Stimulated activated memory B cell treated with anti-CD40 and anti-IgM and Interleukin-4, amounts not matched to agents 10 μg/mL and 1 μg/mL and 100 μg/mL, for 72 hours (primary cell): Measurements from ENCODE around the gene COX5B.
"Not testable (repeated sequence)": the region's sequence is repeated elsewhere in the genome, so short reads cannot be mapped to it uniquely, and the experiment has no call there.

Source experiments
- ATAC-seq: fragments of 150-1000 bp; cut with Tn5 transposase; 2 replicates; pipeline ENCODE4 v1.10.0; 2021
- H3K27ac Mint-ChIP-seq: one replicate; pipeline ENCODE4 v1.8.0; 2022; ENCODE audit warnings: mild to moderate bottlenecking, mixed read lengths
- H3K27me3 Mint-ChIP-seq: one replicate; pipeline ENCODE4 v1.8.0; 2022; ENCODE audit warnings: mixed read lengths
- H3K36me3 Mint-ChIP-seq: one replicate; pipeline ENCODE4 v1.8.0; 2022; ENCODE audit warnings: mixed read lengths
- H3K4me1 Mint-ChIP-seq: one replicate; pipeline ENCODE4 v1.8.0; 2022; ENCODE audit warnings: mixed read lengths
- H3K4me3 Mint-ChIP-seq: one replicate; pipeline ENCODE4 v1.8.0; 2022; ENCODE audit warnings: mild to moderate bottlenecking, moderate library complexity, mixed read lengths
- H3K9me3 Mint-ChIP-seq: one replicate; pipeline ENCODE4 v1.8.0; 2022; ENCODE audit warnings: mixed read lengths

The COX5B gene

GRCh38 chr2:97660775-97661389 lies 15.0 kb downstream of the COX5B start:
- ATAC-seq, result no peak
- Mint-ChIP-seq H3K4me3 (no peak overlapping the region), H3K9me3 (no peaks in the 10 kb centered on the region)

DNA sequence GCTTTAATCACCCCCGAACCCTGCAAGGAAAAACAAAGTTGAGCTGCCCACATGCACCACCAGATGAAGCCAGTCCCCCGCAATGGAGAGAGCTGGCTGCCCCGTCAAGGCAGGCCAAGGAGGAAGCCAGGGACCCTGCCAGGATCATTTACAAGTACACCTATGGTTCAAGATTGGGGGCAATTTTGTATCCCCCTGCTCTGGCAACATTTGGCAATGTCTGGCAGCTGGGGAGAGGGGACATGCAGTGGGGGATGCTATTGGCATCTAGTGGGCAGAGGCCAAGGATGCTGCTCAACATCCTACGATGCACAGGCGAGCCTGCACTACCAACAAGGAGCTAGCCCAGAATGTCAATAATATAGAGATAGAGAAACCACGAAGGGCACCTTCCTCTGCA lies 16.1 kb downstream of the COX5B start:
- no peaks in the 10 kb centered on the region for H3K9me3 Mint-ChIP-seq
- H3K4me1 Mint-ChIP-seq, result peaks cover 30% of the 10 kb centered on the region
- ATAC-seq, result no peak
- peak overlapping the region; percentile 93 for H3K4me3 Mint-ChIP-seq
- H3K36me3 Mint-ChIP-seq, result peaks cover 26% of the 10 kb centered on the region
- no peaks in the 10 kb centered on the region for H3K27me3 Mint-ChIP-seq
- H3K27ac Mint-ChIP-seq, result peak overlapping the region; percentile 93

More at GRCh38 chr2:97660775-97661389, 15.0 kb downstream of the COX5B start:
- H3K27ac Mint-ChIP-seq, result peak overlapping the region; percentile 19
- no peaks in the 10 kb centered on the region for H3K27me3 Mint-ChIP-seq
- H3K36me3 Mint-ChIP-seq, result peaks cover 33% of the 10 kb centered on the region
- peaks cover 30% of the 10 kb centered on the region for H3K4me1 Mint-ChIP-seq

DNA sequence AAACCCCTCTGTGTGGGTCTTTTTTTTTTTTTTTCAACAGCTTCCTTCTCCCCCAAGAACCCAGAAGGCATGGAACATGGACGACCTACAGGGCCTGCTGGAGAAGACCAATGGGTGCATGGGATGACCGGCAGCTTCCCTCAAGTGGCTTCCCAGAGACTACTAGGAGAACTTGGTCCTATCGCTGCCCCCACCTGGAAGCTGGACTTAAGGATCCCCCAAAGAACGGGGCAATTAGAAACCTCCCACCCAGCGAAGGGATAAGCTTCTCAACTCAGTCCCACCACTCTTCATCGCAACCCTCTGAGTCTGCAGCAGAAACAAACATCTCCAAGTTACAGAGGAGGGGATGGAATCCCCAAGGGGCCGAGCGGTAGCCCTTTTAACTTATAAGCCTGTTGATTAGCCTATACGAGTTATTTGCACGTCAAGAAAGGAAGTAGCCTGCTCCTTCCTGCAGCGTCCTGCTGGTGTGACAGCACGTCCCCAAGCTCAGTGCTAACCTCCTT lies 16.6 kb downstream of the COX5B start:
- peak overlapping the region; percentile 93 for H3K4me3 Mint-ChIP-seq
- H3K4me1 Mint-ChIP-seq, result peaks cover 30% of the 10 kb centered on the region
- no peak for ATAC-seq
- no peaks in the 10 kb centered on the region for H3K27me3 Mint-ChIP-seq
- H3K27ac Mint-ChIP-seq, result peak overlapping the region; percentile 93
- H3K9me3 Mint-ChIP-seq, result no peaks in the 10 kb centered on the region
- peaks cover 21% of the 10 kb centered on the region for H3K36me3 Mint-ChIP-seq

DNA sequence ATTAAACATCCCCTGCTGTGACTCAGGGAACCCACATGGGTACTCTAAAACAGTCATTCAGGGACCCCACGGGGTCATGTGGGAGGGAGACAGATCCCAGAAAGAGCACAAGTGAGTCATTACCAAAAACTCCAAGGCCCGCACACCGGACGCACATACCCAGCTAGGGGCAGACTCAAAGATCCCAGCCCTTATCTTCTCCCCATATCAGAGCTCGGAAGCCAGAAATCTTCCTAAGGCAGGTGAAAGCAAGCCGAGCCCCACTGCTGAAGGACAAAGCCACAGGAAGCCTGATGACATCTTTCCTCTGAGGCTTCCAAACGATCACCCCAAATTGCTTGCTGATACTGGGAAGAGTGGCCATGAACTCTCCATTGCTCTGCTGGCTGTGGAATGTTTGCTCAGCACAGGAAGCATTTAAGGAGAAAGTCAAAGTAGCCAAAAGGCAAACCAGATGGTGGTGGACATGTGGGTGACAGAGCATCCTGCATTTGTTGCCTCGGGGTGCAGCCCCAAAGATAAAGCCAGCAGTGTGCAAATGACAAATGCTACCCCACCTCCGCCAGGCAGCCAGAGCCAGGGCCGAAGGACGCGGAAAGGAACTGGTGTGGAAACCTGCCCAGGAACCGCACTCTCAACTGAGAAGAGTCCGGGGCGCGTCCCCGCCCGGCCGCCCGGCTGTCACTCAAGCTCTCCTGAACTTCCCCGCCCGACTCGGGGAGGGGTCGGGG lies 17.2 kb downstream of the COX5B start:
- peaks cover 15% of the 10 kb centered on the region for H3K36me3 Mint-ChIP-seq
- peak overlapping the region; percentile 93 for H3K4me3 Mint-ChIP-seq
- H3K4me1 Mint-ChIP-seq, result peaks cover 30% of the 10 kb centered on the region
- H3K9me3 Mint-ChIP-seq, result no peaks in the 10 kb centered on the region
- H3K27ac Mint-ChIP-seq, result peak overlapping the region; percentile 93
- peak; percentile 62 for ATAC-seq
- no peaks in the 10 kb centered on the region for H3K27me3 Mint-ChIP-seq

- ATAC-seq, result no peak
- no peaks in the 10 kb centered on the region for H3K9me3 Mint-ChIP-seq
- peak overlapping the region; percentile 93 for H3K4me3 Mint-ChIP-seq
- H3K36me3 Mint-ChIP-seq, result peaks cover 9% of the 10 kb centered on the region
- peak overlapping the region; percentile 93 for H3K27ac Mint-ChIP-seq
- H3K27me3 Mint-ChIP-seq, result no peaks in the 10 kb centered on the region
- peaks cover 30% of the 10 kb centered on the region for H3K4me1 Mint-ChIP-seq
Observed at GRCh38 chr2:97663626-97663961, 17.7 kb downstream of the COX5B start.

DNA sequence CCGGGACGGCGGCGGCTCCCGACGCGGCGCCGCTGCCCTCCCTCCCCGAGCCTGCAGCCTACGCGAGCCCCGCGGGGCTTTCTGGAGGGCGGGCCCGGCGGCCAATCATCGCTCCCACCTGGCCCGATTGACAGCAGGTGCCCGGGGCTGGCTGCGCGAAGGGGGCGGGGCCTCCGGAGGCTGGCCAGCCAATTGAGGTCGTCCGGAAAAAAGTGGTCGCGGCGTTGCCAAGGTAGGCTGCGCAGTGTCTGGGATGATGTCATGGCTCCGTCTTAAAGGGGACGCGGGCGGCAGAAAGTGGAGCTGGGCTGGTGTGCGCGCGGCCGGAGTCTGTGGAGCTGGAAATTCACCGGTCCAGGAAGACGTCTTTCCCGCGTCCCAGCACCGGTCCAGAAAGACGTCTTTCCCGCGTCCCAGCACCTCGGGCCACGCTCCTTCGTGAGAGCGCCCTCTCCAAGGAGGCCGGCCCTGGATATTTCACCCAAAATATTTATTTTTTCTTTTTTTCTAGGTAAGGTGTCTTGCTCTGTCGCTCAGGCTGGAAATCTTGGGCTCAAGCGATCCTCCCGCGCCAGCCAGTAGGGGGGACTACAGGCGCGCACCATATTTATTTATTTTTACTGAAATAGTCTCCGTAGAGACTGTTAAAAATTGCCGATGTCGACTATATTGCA lies 18.2 kb downstream of the COX5B start, which contains the start of gene ACTR1B:
TSS of gene ACTR1B (minus strand) at position 83 of the 674 bp plus-strand sequence. CDS start 154 bp downstream, outside the sequence.
- Mint-ChIP-seq H3K9me3 (no peaks in the 10 kb centered on the region), H3K36me3 (peaks cover 8% of the 10 kb centered on the region), H3K4me3 (peak within 1 kb of the TSS; percentile 93), H3K27me3 (no peaks in the 10 kb centered on the region), H3K4me1 (peaks cover 30% of the 10 kb centered on the region), H3K27ac (peak within 1 kb of the TSS; percentile 93)
- ATAC-seq, result peak; percentile 94

- H3K4me1 Mint-ChIP-seq, result peaks cover 34% of the 10 kb centered on the region
- H3K27me3 Mint-ChIP-seq, result no peaks in the 10 kb centered on the region
- no peak for ATAC-seq
- peak overlapping the region; percentile 93 for H3K27ac Mint-ChIP-seq
- peaks cover 7% of the 10 kb centered on the region for H3K36me3 Mint-ChIP-seq
- H3K9me3 Mint-ChIP-seq, result no peaks in the 10 kb centered on the region
- H3K4me3 Mint-ChIP-seq, result peak overlapping the region; percentile 81
Observed at GRCh38 chr2:97664636-97664970, 18.7 kb downstream of the COX5B start.

- ATAC-seq, result peak; percentile 76
- Mint-ChIP-seq H3K9me3 (no peaks in the 10 kb centered on the region), H3K4me1 (peaks cover 19% of the 10 kb centered on the region), H3K27me3 (peaks cover 6% of the 10 kb centered on the region), H3K4me3 (peak within 1 kb of the TSS; percentile 46), H3K27ac (peak within 1 kb of the TSS; percentile 70), H3K36me3 (no peaks in the 10 kb centered on the region)
Observed at GRCh38 chr2:97669448-97669847, 23.6 kb downstream of the COX5B start, which contains the start of gene C2orf92. Gene C2orf92 (plus strand): TSS chr2:97669713. CDS start chr2:97669789, 76 bp downstream.

- Mint-ChIP-seq H3K4me1 (peaks cover 26% of the 10 kb centered on the region), H3K9me3 (no peaks in the 10 kb centered on the region), H3K36me3 (no peaks in the 10 kb centered on the region), H3K27me3 (peaks cover 6% of the 10 kb centered on the region), H3K27ac (no peak overlapping the region), H3K4me3 (no peak overlapping the region)
- no peak for ATAC-seq
Observed at GRCh38 chr2:97670471-97670870, 24.6 kb downstream of the COX5B start.

- Mint-ChIP-seq H3K4me1 (peaks cover 26% of the 10 kb centered on the region), H3K27me3 (peaks cover 6% of the 10 kb centered on the region), H3K9me3 (no peaks in the 10 kb centered on the region), H3K4me3 (no peak overlapping the region), H3K36me3 (no peaks in the 10 kb centered on the region), H3K27ac (no peak overlapping the region)
- ATAC-seq, result no peak
Observed at GRCh38 chr2:97671526-97671925, 25.7 kb downstream of the COX5B start.

DNA sequence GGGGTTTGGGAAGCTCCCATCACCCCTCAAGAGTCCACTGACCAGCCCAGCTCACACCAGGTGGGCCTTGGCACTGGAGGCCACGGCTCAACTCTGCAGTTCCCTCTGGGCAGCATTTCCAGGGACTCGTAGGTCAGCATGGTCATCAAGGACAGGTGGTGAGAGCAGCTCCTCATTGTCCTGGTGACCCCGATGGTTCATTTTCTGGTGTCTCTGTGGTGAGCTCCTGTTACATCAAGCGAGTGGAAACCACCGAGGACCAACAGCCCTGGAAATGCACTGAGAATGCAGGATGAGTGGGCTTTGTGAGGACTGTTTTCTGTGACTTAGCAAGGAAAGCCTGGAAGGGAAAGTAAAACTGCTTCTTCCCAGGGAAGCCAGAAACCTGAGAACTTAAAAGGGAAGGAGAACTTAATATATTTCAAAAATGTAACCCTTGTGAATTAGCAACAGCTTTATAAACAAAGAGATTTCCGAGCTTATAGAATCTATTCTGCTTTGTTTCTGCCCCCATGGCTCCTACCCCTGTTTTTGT lies 26.8 kb downstream of the COX5B start:
- not testable (repeated sequence) for H3K36me3 Mint-ChIP-seq, H3K27me3 Mint-ChIP-seq, H3K27ac Mint-ChIP-seq, H3K4me3 Mint-ChIP-seq, H3K9me3 Mint-ChIP-seq, ATAC-seq
- H3K4me1 Mint-ChIP-seq, result peaks cover 26% of the 10 kb centered on the region

GRCh38 chr2:97673182-97673914 lies 27.5 kb downstream of the COX5B start:
- Mint-ChIP-seq H3K4me1 (peaks cover 26% of the 10 kb centered on the region), H3K27me3 (peaks cover 6% of the 10 kb centered on the region), H3K27ac (no peak overlapping the region), H3K4me3 (no peak overlapping the region), H3K36me3 (no peaks in the 10 kb centered on the region), H3K9me3 (no peaks in the 10 kb centered on the region)
- ATAC-seq, result peak; percentile 37

DNA sequence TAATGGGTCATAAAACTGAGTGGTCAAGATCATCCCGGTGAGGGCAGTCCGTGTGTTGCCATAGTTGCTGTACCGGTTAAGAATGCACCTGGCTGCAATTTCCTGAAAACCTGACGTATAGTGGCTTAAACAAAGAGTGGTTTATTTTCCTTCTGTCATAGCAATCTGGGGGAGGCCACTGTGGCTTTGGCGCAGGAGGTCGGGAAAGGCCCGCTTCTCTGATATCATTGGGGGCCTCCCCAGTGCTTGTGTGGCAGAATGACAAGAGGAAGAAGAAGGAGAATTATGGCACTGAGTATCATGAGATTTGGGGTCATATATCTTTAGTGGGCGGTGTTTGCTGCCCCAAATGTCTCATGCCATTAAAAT lies 28.0 kb downstream of the COX5B start:
- peaks cover 26% of the 10 kb centered on the region for H3K4me1 Mint-ChIP-seq
- no peak overlapping the region for H3K4me3 Mint-ChIP-seq
- ATAC-seq, result peak; percentile 76
- peaks cover 6% of the 10 kb centered on the region for H3K27me3 Mint-ChIP-seq
- no peaks in the 10 kb centered on the region for H3K36me3 Mint-ChIP-seq
- no peak overlapping the region for H3K27ac Mint-ChIP-seq
- H3K9me3 Mint-ChIP-seq, result no peaks in the 10 kb centered on the region

GRCh38 chr2:97675430-97676113 lies 29.7 kb downstream of the COX5B start:
- ATAC-seq, result no peak
- Mint-ChIP-seq H3K9me3 (peaks cover 3% of the 10 kb centered on the region), H3K4me3 (no peak overlapping the region), H3K36me3 (no peaks in the 10 kb centered on the region), H3K27me3 (peaks cover 6% of the 10 kb centered on the region), H3K27ac (no peak overlapping the region), H3K4me1 (peaks cover 21% of the 10 kb centered on the region)
